ENCODE measurements around the gene AK5.

DNA sequence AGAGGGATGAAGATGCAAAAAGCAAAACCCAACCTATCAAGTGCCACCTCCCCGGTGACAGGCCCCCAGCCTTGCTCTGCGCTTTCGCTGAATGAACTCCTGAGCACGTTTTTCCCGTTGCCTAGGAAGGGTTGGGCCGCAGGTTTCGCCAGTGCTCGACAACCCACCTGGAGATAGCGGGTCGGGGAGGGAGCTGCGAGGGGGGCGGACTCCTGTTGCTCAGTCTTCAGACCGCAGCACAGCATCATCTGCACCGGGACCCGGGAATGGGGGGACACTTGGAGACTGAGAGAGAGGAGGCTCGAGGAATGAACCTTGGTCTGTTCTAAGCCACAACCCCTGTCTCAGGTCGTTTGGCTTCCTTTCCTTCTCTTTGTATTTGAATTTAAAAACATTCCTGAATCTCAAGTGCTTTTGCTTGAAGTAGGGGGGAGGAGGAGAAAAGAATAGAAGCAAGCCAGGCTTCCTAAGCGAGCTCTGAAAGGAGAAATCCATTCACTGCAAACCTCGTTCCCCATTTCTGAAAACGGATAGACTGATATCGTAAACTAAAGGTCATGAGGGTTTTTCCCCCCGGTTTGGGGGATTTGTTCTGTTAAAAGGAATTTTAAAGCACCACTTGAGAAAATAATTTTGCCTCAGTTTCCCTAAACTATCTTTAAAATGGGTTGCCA lies 1.2 kb downstream of the AK5 start:
- TF ChIP-seq, protein P1, sequence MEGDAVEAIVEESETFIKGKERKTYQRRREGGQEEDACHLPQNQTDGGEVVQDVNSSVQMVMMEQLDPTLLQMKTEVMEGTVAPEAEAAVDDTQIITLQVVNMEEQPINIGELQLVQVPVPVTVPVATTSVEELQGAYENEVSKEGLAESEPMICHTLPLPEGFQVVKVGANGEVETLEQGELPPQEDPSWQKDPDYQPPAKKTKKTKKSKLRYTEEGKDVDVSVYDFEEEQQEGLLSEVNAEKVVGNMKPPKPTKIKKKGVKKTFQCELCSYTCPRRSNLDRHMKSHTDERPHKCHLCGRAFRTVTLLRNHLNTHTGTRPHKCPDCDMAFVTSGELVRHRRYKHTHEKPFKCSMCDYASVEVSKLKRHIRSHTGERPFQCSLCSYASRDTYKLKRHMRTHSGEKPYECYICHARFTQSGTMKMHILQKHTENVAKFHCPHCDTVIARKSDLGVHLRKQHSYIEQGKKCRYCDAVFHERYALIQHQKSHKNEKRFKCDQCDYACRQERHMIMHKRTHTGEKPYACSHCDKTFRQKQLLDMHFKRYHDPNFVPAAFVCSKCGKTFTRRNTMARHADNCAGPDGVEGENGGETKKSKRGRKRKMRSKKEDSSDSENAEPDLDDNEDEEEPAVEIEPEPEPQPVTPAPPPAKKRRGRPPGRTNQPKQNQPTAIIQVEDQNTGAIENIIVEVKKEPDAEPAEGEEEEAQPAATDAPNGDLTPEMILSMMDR (conservative IDR thresholded peaks at IDR 0.05 in 1 of 2, IDR thresholded peaks at IDR 0.05 in 1 of 2; ENCODE audit: extremely low read depth in 1 of 2, insufficient read depth in 1 of 2, low read depth in 1 of 2, low read length in 2 of 2): no peak
- TF ChIP-seq EZH2 (IDR thresholded peaks at IDR 0.05; ENCODE audit: borderline replicate concordance, low read length): no peak

All from mammary epithelial cell (primary cell).